ENCODE measurements around the gene CPED1.
A peak's percentile ranks its signal among the peaks of the same experiment; 100 is the strongest.
"Not testable (repeated sequence)": the region's sequence is repeated elsewhere in the genome, so short reads cannot be mapped to it uniquely, and the experiment has no call there.

The CPED1 gene

DNA sequence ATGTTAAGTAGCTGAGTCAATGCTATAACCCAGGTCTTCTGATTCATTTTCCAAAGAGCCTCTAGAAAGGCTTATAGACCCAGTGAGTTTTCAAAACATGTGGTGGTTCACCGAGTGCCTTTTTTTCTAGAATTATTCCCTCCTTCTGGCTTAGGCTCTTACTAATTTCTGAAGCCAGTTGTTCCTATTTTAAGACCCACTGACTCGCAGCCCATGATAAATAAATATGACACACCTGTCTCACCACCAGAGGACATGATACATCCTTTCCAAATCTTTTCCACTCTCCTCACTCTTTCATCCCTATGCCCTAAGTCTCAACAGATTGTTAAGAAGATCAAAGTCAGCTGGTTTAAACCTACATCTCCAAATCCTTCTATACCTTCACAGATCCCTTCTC, 214.3 kb downstream of the CPED1 start:
- peaks cover 7% of the 10 kb centered on the region for H3K36me3 Mint-ChIP-seq
- no peaks in the 10 kb centered on the region for H3K27me3 Mint-ChIP-seq
- H3K4me3 Mint-ChIP-seq: no peak overlapping the region
- H3K4me1 Mint-ChIP-seq: peaks cover 50% of the 10 kb centered on the region
- peak overlapping the region; percentile 75 for H3K27ac Mint-ChIP-seq
- ATAC-seq: no peak
- H3K9me3 Mint-ChIP-seq: no peaks in the 10 kb centered on the region

DNA sequence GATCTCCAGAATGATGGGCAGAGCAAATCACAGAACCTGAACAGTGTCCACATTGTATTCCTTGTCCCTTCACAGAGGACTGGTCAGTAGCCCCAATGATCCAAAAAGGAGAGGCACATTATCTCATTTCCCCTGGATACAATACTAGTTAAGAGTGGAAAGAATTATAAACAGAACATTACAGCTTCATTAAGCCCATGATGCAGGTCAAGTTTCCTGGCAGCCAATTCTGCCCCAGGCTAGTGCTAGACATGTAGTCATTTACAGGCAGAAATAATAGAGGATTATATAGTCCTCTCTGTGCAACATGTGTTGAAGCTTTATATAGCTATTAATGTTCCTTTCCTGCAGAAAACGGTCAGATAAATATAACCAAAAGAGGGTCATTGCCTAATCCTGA, 216.0 kb downstream of the CPED1 start:
- Mint-ChIP-seq H3K4me1 (peaks cover 37% of the 10 kb centered on the region), H3K36me3 (peaks cover 10% of the 10 kb centered on the region), H3K4me3 (no peak overlapping the region), H3K27ac (no peak overlapping the region), H3K27me3 (no peaks in the 10 kb centered on the region), H3K9me3 (no peaks in the 10 kb centered on the region)
- no peak for ATAC-seq

DNA sequence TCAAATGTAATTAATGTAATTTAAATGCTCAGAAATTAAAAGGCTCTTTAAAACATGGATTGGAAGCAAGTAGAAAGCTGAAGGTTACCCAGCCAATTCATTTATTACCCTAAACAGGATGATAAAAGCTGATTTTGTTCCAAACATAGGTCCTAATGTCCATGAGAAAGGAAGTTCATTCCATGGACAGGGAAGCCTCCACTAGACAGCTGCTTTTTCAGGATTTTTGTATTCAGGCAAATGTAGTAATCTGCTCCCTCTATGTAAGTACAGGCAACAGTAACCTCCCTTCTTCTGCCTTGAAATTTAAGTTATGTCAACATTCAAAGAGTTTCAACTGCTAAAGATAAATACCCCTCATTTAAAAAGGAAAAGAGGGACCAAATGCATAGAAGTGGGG, 217.3 kb downstream of the CPED1 start:
- H3K4me1 Mint-ChIP-seq: peaks cover 30% of the 10 kb centered on the region
- ATAC-seq: no peak
- H3K27ac Mint-ChIP-seq: no peak overlapping the region
- peaks cover 19% of the 10 kb centered on the region for H3K36me3 Mint-ChIP-seq
- H3K27me3 Mint-ChIP-seq: no peaks in the 10 kb centered on the region
- peaks cover 3% of the 10 kb centered on the region for H3K9me3 Mint-ChIP-seq
- no peak overlapping the region for H3K4me3 Mint-ChIP-seq

DNA sequence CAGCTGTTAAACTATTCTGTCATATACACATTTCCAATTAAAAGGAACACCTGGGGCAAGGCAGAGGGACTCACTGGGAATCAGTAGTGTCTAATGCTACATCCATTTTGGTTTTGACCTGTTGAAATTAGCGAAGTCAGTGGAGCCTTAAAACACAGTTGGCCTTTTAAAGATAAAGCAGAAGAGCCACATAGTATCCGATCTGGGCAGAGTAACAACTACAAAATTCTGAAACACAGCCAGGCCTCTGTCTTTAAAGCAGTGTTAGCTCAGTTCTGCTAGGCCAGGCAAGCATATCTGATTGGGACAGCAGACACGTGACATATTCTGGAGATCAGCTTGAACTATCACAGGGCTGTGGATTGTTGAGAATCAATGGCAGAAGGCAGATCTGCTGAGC, 222.7 kb downstream of the CPED1 start:
- Mint-ChIP-seq H3K9me3 (peaks cover 3% of the 10 kb centered on the region), H3K4me3 (no peak overlapping the region), H3K4me1 (peaks cover 18% of the 10 kb centered on the region), H3K36me3 (peaks cover 19% of the 10 kb centered on the region), H3K27ac (peak overlapping the region; percentile 69), H3K27me3 (no peaks in the 10 kb centered on the region)
- no peak for ATAC-seq

DNA sequence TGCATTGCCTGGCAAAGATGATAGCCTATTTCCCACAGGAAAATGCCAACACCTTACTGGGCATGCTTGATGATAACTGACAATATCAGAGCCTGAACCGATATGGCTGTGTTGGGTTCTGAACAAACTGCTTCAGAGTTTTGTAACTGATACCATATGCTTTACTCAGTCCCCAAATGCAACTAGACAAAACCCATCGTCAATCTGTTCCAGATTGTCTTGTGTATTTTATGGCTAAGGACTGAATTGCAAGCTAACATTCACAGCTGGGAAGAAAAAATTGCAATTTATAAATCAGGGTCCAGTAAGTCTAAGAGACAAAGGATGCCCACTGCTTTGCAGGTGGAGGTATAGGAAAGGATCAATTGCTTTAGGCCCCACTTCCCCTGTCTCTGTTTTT, 223.5 kb downstream of the CPED1 start:
- Mint-ChIP-seq H3K27me3 (no peaks in the 10 kb centered on the region), H3K4me1 (peaks cover 18% of the 10 kb centered on the region), H3K36me3 (peaks cover 19% of the 10 kb centered on the region), H3K9me3 (peaks cover 3% of the 10 kb centered on the region), H3K4me3 (no peak overlapping the region), H3K27ac (peak overlapping the region; percentile 69)
- no peak for ATAC-seq

DNA sequence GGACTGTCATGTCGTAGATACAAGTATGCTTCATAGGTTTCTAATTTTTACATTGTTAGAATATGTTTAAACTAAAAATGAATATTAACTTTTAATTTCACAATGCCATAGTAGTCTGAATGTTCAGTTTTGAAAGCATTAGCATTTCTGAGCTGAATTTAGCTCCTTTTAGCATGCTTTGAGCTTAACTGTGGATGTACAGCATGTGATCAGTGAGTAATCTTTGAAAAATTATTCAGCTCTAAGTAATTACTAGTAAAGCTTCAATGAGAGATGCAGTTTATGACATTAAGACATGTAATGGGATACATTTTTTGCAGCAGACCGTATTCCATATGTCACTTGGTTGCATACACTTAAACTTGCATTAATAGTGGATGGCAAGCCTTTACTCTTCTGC, 226.1 kb downstream of the CPED1 start:
- Mint-ChIP-seq H3K4me1 (peaks cover 27% of the 10 kb centered on the region), H3K4me3 (no peak overlapping the region), H3K27ac (no peak overlapping the region), H3K9me3 (peaks cover 3% of the 10 kb centered on the region), H3K36me3 (peaks cover 14% of the 10 kb centered on the region), H3K27me3 (no peaks in the 10 kb centered on the region)
- ATAC-seq: no peak

DNA sequence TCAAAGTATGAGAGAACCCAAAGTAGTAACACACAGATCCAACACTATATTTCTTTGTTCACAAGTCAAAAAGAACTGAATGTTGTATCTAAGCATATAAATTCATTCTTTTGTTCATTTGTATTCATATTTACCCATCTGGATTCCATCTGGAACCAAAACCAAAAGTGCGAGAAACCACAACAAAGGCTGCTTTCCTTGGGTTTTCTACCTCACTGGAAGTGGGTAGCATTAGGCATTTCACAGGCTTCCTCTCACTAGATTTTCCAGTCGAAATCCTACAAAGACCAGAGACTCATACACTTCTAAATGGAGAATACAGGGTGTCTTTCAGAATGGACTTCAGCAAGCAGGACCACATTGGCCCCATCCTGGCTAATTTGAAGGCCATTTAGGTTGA, 230.5 kb downstream of the CPED1 start:
- Mint-ChIP-seq H3K4me3 (no peak overlapping the region), H3K4me1 (peaks cover 16% of the 10 kb centered on the region), H3K27ac (no peak overlapping the region), H3K9me3 (peaks cover 6% of the 10 kb centered on the region), H3K27me3 (no peaks in the 10 kb centered on the region), H3K36me3 (peaks cover 17% of the 10 kb centered on the region)
- no peak for ATAC-seq

DNA sequence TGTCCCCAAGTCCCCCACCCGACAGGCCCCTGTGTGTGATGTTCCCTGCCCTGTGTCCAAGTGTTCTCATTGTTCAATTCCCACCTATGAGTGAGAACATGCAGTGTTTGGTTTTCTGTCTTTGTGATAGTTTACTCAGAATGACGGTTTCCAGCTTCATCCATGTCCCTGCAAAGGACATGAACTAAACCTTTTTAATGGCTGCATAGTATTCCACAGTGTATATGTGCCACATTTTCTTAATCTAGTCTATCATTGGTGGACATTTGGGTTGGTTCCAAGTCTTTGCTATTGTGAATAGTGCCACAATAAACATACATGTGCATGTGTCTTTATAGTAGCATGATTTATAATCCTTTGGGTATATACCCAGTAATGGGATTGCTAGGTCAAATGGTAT, 232.6 kb downstream of the CPED1 start:
- not testable (repeated sequence) for H3K27me3 Mint-ChIP-seq, H3K9me3 Mint-ChIP-seq, H3K4me3 Mint-ChIP-seq, ATAC-seq, H3K27ac Mint-ChIP-seq
- Mint-ChIP-seq H3K4me1 (peaks cover 17% of the 10 kb centered on the region), H3K36me3 (peaks cover 31% of the 10 kb centered on the region)

DNA sequence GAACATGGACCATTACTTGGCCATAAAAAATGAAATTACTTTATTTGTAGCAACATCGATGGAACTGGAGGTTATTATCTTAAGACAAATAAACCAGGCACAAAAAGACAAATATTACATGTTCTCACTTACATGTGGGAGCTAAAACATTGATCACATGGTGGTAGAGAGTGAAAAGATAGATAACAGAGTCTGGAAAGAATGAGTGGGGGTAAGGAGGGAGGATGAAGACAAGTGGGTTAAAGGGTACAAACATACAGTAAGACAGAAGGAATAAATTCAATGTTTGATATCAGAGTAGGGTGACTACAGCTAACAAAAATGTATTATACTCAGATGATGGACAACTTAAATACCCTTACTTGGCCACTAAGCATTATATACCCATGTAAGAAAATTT, 240.3 kb downstream of the CPED1 start:
- H3K27me3 Mint-ChIP-seq: no peaks in the 10 kb centered on the region
- peaks cover 67% of the 10 kb centered on the region for H3K36me3 Mint-ChIP-seq
- H3K27ac Mint-ChIP-seq: no peak overlapping the region
- H3K4me1 Mint-ChIP-seq: peaks cover 28% of the 10 kb centered on the region
- no peak overlapping the region for H3K4me3 Mint-ChIP-seq
- H3K9me3 Mint-ChIP-seq: peaks cover 9% of the 10 kb centered on the region
- ATAC-seq: no peak

DNA sequence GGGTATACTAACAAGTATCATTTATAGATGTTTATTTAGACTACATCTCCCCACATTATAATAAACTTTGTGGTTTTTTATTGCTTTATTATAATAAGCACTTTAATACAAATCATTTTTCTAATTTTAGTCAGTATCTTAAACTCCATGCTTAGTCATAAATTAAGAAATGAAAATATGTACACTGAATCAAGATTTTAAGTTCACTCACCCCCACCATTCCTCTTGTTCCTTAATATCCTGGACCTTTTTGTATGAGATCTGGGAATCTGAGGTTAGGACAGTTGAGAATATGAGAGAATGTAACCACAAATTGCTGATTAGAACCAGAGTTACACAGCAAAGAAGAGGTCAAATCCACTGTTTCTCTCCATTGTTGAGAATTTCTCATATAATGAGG, 246.7 kb downstream of the CPED1 start:
- Mint-ChIP-seq H3K9me3 (peaks cover 4% of the 10 kb centered on the region), H3K4me1 (peaks cover 17% of the 10 kb centered on the region), H3K36me3 (peaks cover 39% of the 10 kb centered on the region), H3K4me3 (no peak overlapping the region), H3K27ac (no peak overlapping the region), H3K27me3 (no peaks in the 10 kb centered on the region)
- ATAC-seq: no peak

DNA sequence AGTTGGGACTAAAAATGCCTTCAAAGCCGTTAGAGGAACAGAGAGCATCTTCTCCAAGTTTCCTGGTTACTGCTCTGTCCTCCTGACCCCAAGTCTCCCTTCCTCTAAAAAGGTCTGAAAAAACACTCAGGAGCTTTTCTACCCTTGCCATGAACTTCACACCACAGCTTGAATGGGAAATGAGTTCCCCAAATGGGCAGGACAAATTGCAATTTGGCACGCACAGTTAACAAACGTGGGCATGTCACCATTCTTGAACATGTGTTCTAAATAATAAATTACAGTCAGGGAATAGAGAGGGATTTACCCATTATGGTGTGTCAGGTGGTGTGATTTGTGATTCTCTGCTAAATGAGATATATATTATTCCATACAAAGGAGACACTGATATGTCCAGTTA, 249.1 kb downstream of the CPED1 start:
- ATAC-seq: no peak
- Mint-ChIP-seq H3K9me3 (peaks cover 3% of the 10 kb centered on the region), H3K36me3 (peaks cover 22% of the 10 kb centered on the region), H3K27me3 (no peaks in the 10 kb centered on the region), H3K27ac (no peak overlapping the region), H3K4me1 (peaks cover 3% of the 10 kb centered on the region), H3K4me3 (no peak overlapping the region)

DNA sequence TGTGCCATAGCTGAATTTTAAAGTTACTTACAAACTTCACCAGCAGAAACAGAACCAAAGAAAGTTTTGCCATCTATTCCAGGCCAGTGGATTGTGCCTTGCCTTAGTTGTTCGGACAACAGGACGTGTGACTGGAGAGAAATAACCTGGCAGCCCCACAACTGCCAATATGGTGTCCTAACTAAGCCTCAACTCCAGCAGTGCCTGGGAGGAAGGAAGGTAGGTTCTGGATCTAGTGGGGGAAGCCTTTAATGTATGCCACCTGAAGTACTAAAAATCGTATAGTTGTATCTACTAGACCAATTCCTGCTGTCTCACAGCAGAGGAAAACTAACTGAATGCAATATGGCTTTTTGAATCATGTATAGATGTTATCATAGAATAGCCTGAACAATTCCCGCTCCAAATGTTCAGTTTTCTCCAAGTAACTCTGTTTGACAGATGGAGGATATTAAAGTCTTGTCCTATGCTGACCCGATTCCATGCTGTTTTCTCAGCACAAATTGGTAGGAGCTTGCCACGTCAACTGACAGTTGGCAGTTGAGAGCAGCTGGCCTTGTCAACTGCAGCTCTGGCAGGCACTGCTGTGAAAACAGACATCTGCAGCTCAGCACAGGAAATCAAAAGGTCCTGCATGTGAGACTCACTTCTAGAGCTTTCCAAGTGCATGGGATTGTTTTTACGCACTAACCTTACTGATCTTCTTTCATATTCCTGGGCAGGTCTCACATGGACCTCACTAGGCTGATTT, 255.8 kb downstream of the CPED1 start:
- H3K9me3 Mint-ChIP-seq: peaks cover 6% of the 10 kb centered on the region
- H3K4me1 Mint-ChIP-seq: peaks cover 35% of the 10 kb centered on the region
- no peaks in the 10 kb centered on the region for H3K27me3 Mint-ChIP-seq
- no peak overlapping the region for H3K4me3 Mint-ChIP-seq
- H3K36me3 Mint-ChIP-seq: peaks cover 50% of the 10 kb centered on the region
- no peak for ATAC-seq
- H3K27ac Mint-ChIP-seq: peak overlapping the region; percentile 76

DNA sequence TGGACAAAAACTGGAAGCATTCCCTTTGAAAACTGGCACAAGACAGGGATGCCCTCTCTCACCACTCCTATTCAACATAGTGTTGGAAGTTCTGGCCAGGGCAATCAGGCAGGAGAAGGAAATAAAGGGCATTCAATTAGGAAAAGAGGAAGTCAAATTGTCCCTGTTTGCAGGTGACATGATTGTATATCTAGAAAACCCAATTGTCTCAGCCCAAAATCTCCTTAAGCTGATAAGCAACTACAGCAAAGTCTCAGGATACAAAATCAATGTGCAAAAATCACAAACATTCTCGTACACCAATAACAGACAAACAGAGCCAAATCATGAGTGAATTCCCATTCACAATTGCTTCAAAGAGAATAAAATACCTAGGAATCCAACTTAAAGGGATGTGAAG, 262.9 kb downstream of the CPED1 start:
- H3K4me3 Mint-ChIP-seq, H3K9me3 Mint-ChIP-seq: not testable (repeated sequence)
- H3K36me3 Mint-ChIP-seq: peaks cover 81% of the 10 kb centered on the region

DNA sequence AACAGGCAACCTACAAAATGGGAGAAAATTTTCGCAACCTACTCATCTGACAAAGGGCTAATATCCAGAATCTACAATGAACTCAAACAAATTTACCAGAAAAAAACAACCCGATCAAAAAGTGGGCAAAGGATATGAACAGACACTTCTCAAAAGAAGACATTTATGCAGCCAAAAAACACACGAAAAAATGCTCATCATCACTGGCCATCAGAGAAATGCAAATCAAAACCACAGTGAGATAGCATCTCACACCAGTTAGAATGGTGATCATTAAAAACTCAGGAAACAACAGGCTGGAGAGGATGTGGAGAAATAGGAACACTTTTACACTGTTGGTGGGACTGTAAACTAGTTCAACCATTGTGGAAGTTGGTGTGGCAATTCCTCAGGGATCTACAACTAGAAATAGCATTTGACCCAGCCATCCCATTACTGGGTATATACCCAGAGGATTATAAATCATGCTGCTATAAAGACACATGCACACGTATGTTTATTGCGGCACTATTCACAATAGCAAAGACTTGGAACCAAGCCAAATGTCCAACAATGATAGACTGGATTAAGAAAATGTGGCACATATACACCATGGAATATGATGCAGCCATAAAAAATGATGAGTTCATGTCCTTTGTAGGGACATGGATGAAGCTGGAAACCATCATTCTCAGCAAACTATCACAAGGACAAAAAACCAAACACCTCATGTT, 264.2 kb downstream of the CPED1 start:
- Mint-ChIP-seq H3K4me1 (peaks cover 34% of the 10 kb centered on the region), H3K36me3 (peaks cover 79% of the 10 kb centered on the region)
- H3K9me3 Mint-ChIP-seq, H3K4me3 Mint-ChIP-seq, H3K27ac Mint-ChIP-seq, H3K27me3 Mint-ChIP-seq, ATAC-seq: not testable (repeated sequence)

More for the DNA sequence above, 262.9 kb downstream of the CPED1 start:
- H3K27me3 Mint-ChIP-seq, ATAC-seq, H3K27ac Mint-ChIP-seq: not testable (repeated sequence)
- peaks cover 34% of the 10 kb centered on the region for H3K4me1 Mint-ChIP-seq

DNA sequence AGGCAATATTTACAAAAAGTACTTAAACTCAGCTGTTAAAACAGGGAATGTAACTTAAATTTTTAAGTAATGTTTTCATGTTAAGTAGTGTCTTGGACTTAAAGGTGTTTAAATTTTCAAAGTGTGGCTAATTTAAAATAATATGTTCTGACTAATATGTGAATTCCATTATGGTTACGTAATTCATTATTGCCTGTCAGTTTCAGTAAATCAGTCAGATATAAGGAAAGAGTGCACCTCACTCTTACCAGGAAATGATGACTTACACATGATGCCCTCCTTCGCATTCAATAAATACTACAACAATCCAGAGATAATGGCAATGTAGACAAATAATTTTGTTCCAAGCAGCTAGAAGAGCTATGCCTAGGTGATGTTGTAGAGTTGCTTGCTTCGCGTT, 271.3 kb downstream of the CPED1 start:
- Mint-ChIP-seq H3K27ac (no peak overlapping the region), H3K9me3 (peaks cover 4% of the 10 kb centered on the region), H3K27me3 (no peaks in the 10 kb centered on the region), H3K36me3 (peaks cover 51% of the 10 kb centered on the region), H3K4me1 (peaks cover 47% of the 10 kb centered on the region), H3K4me3 (no peak overlapping the region)
- ATAC-seq: no peak

Data from stimulated activated memory B cell treated with anti-CD40 and anti-IgM and Interleukin-4, amounts not matched to agents 10 μg/mL and 1 μg/mL and 100 μg/mL, for 72 hours (primary cell).